CD4-positive, alpha-beta T cell treated with Interleukin-2 at 100 ng/mL for 4 hours (primary cell): ENCODE measurements around the gene HIP1.
"Not testable (repeated sequence)": the region's sequence is repeated elsewhere in the genome, so short reads cannot be mapped to it uniquely, and the experiment has no call there.

Source experiments
- DNase-seq: peaks from one replicate; pipeline ENCODE4 v3.0.0-alpha.2; 2020; ENCODE audit warnings: low spot score

HIP1 gene

GRCh38 chr7:75569629-75570282, 169.0 kb downstream of the HIP1 start:
- peak; percentile 1 for DNase-seq

- DNase-seq, result no peak
Observed at GRCh38 chr7:75567948-75568595, 170.7 kb downstream of the HIP1 start.

GRCh38 chr7:75565132-75565837, 173.5 kb downstream of the HIP1 start:
- no peak for DNase-seq

- no peak for DNase-seq
Observed at GRCh38 chr7:75563171-75563570, 175.6 kb downstream of the HIP1 start.

GRCh38 chr7:75559976-75560365, 178.8 kb downstream of the HIP1 start:
- no peak for DNase-seq

- no peak for DNase-seq
Observed at GRCh38 chr7:75559355-75559975, 179.3 kb downstream of the HIP1 start.

GRCh38 chr7:75556835-75557234, 181.9 kb downstream of the HIP1 start:
- DNase-seq, result not testable (repeated sequence)

- no peak for DNase-seq
Observed at GRCh38 chr7:75555736-75556135, 183.0 kb downstream of the HIP1 start.

- no peak for DNase-seq
Observed at GRCh38 chr7:75546237-75547015, 192.3 kb downstream of the HIP1 start.

- DNase-seq, result no peak
Observed at GRCh38 chr7:75537731-75538130, 201.0 kb downstream of the HIP1 start.

GRCh38 chr7:75536940-75537538, 201.7 kb downstream of the HIP1 start:
- no peak for DNase-seq

GRCh38 chr7:75536491-75536890, 202.2 kb downstream of the HIP1 start:
- no peak for DNase-seq

GRCh38 chr7:75534727-75535307, 203.9 kb downstream of the HIP1 start:
- DNase-seq, result no peak

GRCh38 chr7:75533926-75534325, 204.8 kb downstream of the HIP1 start:
- DNase-seq, result no peak

GRCh38 chr7:75532639-75533038, 206.1 kb downstream of the HIP1 start:
- no peak for DNase-seq

- DNase-seq, result no peak
Observed at GRCh38 chr7:75531359-75531821, 207.4 kb downstream of the HIP1 start.

GRCh38 chr7:75527224-75527722, 211.5 kb downstream of the HIP1 start:
- DNase-seq, result not testable (repeated sequence)

GRCh38 chr7:75521727-75522126, 217.0 kb downstream of the HIP1 start:
- DNase-seq, result not testable (repeated sequence)

GRCh38 chr7:75518842-75519241, 219.9 kb downstream of the HIP1 start:
- DNase-seq, result not testable (repeated sequence)

- not testable (repeated sequence) for DNase-seq
Observed at GRCh38 chr7:75509033-75509432, 229.7 kb downstream of the HIP1 start.

- DNase-seq, result not testable (repeated sequence)
Observed at GRCh38 chr7:75492020-75492419, 246.7 kb downstream of the HIP1 start, which contains the start of gene SPDYE5. Gene SPDYE5 (plus strand): TSS chr7:75492320. CDS start chr7:75494048, 1,728 bp downstream.
